K562 (cell line): ENCODE results near the gene ZNF514. TPM values are rescaled to one million over a fixed set of nuclear protein-coding genes. Genes with fewer than 3 reads are reported as not detected.

ENCODE experiments used
- CBX1 ChIP-seq: sonication (generic); IDR thresholded peaks from 2 replicates; pipeline ENCODE4 v1.6.1; 2016; ENCODE audit warnings: antibody characterized with exemption, low read depth, mild to moderate bottlenecking
- CCAR2 ChIP-seq: fragments of 200-400 bp; formaldehyde crosslinking; IDR thresholded peaks from 2 replicates; pipeline ENCODE4 v1.6.1; 2017; ENCODE audit warnings: mild to moderate bottlenecking, low read depth, low read length
- CREB3L1 ChIP-seq: fragments of 450-650 bp; IDR thresholded peaks from 2 replicates; pipeline ENCODE4 v1.6.1; 2014; ENCODE audit warnings: low read depth, mild to moderate bottlenecking, moderate library complexity, borderline replicate concordance
- CSDE1 ChIP-seq, 2 experiments: fragments of 450-650 bp; IDR thresholded peaks; 2 replicates each; pipeline ENCODE4 v1.6.1; 2016; ENCODE audit warnings: mild to moderate bottlenecking in 1 of 2
- CXXC5 ChIP-seq: fragments of 250-450 bp; sonication (Bioruptor Pico); IDR thresholded peaks from 2 replicates; pipeline ENCODE4 v1.8.0; 2022; ENCODE audit warnings: inconsistent platforms, mild to moderate bottlenecking, moderate library complexity
- ESRRA ChIP-seq: fragments of 450-650 bp; IDR thresholded peaks from 2 replicates; pipeline ENCODE4 v1.6.1; 2014; ENCODE audit warnings: low read depth, mild to moderate bottlenecking, moderate library complexity, borderline replicate concordance
- HMGN3 ChIP-seq: IDR thresholded peaks from 2 replicates; pipeline ENCODE4 v1.6.1; 2011; ENCODE audit warnings: borderline replicate concordance, low read depth, mild to moderate bottlenecking, mixed read lengths, low read length; ENCODE audit not compliant: insufficient read length; ENCODE audit errors: extremely low read depth
- HNRNPLL ChIP-seq: fragments of 200-400 bp; formaldehyde crosslinking; IDR thresholded peaks from 2 replicates; pipeline ENCODE4 v1.6.1; 2017; ENCODE audit warnings: low read length, low read depth, mild to moderate bottlenecking; ENCODE audit not compliant: poor library complexity, severe bottlenecking
- PHF8 ChIP-seq: fragments of 200-600 bp; sonication (generic); IDR thresholded peaks from 2 replicates; pipeline ENCODE4 v1.6.1; 2012; ENCODE audit warnings: mixed run types, mild to moderate bottlenecking, inconsistent platforms, low read length, moderate library complexity, borderline replicate concordance
- RBFOX2 ChIP-seq: fragments of 200-400 bp; formaldehyde crosslinking; IDR thresholded peaks from 2 replicates; pipeline ENCODE4 v1.6.1; 2017; ENCODE audit warnings: low read depth, mild to moderate bottlenecking, low read length, moderate library complexity
- SIN3A ChIP-seq, 2 experiments: fragments of 150-350 bp in 1 of 2; IDR thresholded peaks; 2 replicates each; pipeline ENCODE4 v1.6.1; 2011 to 2016; ENCODE audit warnings: borderline replicate concordance in 2 of 2, low read depth in 2 of 2, low read length in 2 of 2, mild to moderate bottlenecking in 2 of 2, moderate library complexity in 2 of 2; ENCODE audit not compliant: control insufficient read depth in 1 of 2
- SIN3B ChIP-seq: fragments of 450-650 bp; IDR thresholded peaks from 2 replicates; pipeline ENCODE4 v1.6.1; 2017; ENCODE audit warnings: low read depth, mild to moderate bottlenecking, moderate library complexity
- TFAP4 ChIP-seq: sonication (generic); formaldehyde crosslinking; IDR thresholded peaks from 2 replicates; pipeline ENCODE4 v1.8.0; 2022; ENCODE audit warnings: missing genetic modification reagents, mild to moderate bottlenecking, moderate library complexity, borderline replicate concordance
- ZNF175 ChIP-seq: fragments of 200-800 bp; sonication (Bioruptor generic); IDR thresholded peaks from 2 replicates; pipeline ENCODE4 v1.6.1; 2016; ENCODE audit warnings: low read depth, mild to moderate bottlenecking, missing genetic modification characterization, missing compliant biosample characterization
- ZNF785 ChIP-seq: fragments of 250-450 bp; sonication (Bioruptor Pico); IDR thresholded peaks from 2 replicates; pipeline ENCODE4 v1.4.0; 2020; ENCODE audit warnings: mild to moderate bottlenecking
- polyA plus RNA-seq, 8 experiments: library from polyadenylated mRNA; depleted of rRNA in 4 of 8; stranded (reverse) in 5 of 8; unstranded in 3 of 8; fragments of >200 nt; fragmentation: Nextera tagmentation in 2 of 8; fragmentation: Illumina TruSeq in 1 of 8; extraction: Ambion mirVana in 2 of 8; extraction: Trizol in 1 of 8; gene quantifications; 2 replicates each; pipeline versions ENCODE4 v1.2.1 to v1.2.3, GENCODE V29; 2011 to 2014; ENCODE audit warnings: inconsistent platforms in 1 of 8, missing spikeins in 1 of 8
- total RNA-seq, 7 experiments: library from RNA; depleted of rRNA in 6 of 7; stranded (reverse); fragments of >200 nt in 6 of 7; fragmentation: Illumina TruSeq in 2 of 7; extraction: Trizol in 2 of 7; gene quantifications; 2 replicates each; pipeline versions ENCODE4 v1.2.1 to v1.2.3, GENCODE V29; 2011 to 2021; ENCODE audit warnings: low replicate concordance in 1 of 7
- TF ChIP-seq, protein P1 (sequence below): fragments of 450-650 bp; IDR thresholded peaks from 2 replicates; pipeline ENCODE4 v1.6.1; 2018; ENCODE audit not compliant: partially characterized antibody
- TF ChIP-seq, protein P2 (sequence below), 2 experiments: IDR thresholded peaks; 2 replicates each; pipeline ENCODE4 v1.6.1; 2012; ENCODE audit warnings: improper control_type of control experiment in 2 of 2, low read depth in 2 of 2, low read length in 2 of 2, borderline replicate concordance in 1 of 2

Gene ZNF514
- total and polyA plus RNA-seq, 9 of the 15 experiments (the other 6 are each of a cell fraction or from before 2014, with no cell fraction given) = 7.5 to 17.7 (median 11.4) TPM

DNA sequence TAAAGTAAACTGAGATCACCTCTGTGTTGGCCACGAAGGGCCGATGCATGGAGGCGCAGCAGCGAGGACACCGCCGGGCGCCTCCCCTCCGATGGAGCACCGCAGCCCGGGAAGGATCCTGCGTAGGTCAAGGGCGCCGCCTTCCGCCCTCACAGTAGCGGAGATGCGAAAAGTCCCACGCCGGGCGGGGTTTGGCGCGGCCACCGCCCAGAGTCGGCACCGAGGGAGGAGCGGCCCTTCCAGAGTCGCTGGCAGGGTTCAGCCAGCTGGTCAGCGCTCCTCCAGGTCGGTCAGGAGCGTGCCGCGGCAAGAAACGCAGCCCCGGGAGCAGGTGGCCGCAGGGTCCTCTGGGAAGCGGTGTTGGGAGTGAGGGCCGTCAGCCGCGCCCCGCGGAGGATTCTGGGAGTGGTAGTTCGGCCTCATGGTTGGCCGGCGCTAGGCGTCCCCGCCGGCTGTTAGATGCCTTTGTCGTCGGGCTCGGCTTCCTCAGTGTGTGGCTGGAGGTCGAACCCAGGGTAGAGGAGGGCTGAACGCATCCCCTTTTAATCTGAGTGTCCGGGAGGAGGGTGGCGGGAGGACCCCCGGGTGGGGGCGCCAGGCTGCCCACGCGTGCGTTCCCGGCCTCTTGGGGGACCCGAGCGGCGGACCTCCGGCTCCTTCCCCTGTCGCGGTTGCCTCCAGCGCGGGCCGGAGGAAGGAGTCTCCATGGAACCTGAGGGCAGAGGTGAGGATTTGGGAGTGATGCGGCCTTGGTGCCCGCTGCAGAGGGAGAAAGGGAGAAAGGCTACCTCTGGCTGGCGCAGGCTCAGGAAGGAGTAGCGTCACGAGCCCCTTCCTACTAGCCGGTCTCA is 47.7 kb upstream of the ZNF514 start, which contains the start of gene ZNF892 (continued):
- TF ChIP-seq CSDE1 (IDR thresholded peaks at IDR 0.05) (no peak), HNRNPLL (peak; percentile 82), SIN3B (peak; percentile 78; the same call in 1 of the 2 replicates), RBFOX2 (peak; percentile 64), CCAR2 (no peak), TFAP4 (CRISPR knock-in tag) (peak; percentile 96), ZNF175 (CRISPR knock-in tag) (no peak), PHF8 (peak; percentile 42; the same call in 1 of the 2 replicates), CREB3L1 (peak; percentile 74; the same call in 1 of the 2 replicates), HMGN3 (peak; percentile 57), CBX1 (peak; percentile 80), SIN3A (IDR thresholded peaks at IDR 0.05; ENCODE audit: borderline replicate concordance in 2 of 2, control insufficient read depth in 1 of 2, low read depth in 2 of 2, low read length in 2 of 2) (no peak), ZNF785 (CRISPR knock-in tag) (no peak), CXXC5 (peak; percentile 88), ESRRA (peak; percentile 46; the same call in 1 of the 2 replicates)
- TF ChIP-seq, protein P1, sequence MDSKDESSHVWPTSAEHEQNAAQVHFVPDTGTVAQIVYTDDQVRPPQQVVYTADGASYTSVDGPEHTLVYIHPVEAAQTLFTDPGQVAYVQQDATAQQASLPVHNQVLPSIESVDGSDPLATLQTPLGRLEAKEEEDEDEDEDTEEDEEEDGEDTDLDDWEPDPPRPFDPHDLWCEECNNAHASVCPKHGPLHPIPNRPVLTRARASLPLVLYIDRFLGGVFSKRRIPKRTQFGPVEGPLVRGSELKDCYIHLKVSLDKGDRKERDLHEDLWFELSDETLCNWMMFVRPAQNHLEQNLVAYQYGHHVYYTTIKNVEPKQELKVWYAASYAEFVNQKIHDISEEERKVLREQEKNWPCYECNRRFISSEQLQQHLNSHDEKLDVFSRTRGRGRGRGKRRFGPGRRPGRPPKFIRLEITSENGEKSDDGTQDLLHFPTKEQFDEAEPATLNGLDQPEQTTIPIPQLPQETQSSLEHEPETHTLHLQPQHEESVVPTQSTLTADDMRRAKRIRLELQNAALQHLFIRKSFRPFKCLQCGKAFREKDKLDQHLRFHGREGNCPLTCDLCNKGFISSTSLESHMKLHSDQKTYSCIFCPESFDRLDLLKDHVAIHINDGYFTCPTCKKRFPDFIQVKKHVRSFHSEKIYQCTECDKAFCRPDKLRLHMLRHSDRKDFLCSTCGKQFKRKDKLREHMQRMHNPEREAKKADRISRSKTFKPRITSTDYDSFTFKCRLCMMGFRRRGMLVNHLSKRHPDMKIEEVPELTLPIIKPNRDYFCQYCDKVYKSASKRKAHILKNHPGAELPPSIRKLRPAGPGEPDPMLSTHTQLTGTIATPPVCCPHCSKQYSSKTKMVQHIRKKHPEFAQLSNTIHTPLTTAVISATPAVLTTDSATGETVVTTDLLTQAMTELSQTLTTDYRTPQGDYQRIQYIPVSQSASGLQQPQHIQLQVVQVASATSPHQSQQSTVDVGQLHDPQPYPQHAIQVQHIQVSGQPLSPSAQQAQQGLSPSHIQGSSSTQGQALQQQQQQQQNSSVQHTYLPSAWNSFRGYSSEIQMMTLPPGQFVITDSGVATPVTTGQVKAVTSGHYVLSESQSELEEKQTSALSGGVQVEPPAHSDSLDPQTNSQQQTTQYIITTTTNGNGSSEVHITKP = peak; percentile 10
- TF ChIP-seq, protein P2, sequence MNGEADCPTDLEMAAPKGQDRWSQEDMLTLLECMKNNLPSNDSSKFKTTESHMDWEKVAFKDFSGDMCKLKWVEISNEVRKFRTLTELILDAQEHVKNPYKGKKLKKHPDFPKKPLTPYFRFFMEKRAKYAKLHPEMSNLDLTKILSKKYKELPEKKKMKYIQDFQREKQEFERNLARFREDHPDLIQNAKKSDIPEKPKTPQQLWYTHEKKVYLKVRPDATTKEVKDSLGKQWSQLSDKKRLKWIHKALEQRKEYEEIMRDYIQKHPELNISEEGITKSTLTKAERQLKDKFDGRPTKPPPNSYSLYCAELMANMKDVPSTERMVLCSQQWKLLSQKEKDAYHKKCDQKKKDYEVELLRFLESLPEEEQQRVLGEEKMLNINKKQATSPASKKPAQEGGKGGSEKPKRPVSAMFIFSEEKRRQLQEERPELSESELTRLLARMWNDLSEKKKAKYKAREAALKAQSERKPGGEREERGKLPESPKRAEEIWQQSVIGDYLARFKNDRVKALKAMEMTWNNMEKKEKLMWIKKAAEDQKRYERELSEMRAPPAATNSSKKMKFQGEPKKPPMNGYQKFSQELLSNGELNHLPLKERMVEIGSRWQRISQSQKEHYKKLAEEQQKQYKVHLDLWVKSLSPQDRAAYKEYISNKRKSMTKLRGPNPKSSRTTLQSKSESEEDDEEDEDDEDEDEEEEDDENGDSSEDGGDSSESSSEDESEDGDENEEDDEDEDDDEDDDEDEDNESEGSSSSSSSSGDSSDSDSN (IDR thresholded peaks at IDR 0.05; ENCODE audit: borderline replicate concordance in 1 of 2, low read depth in 2 of 2, low read length in 2 of 2) = peak in 1 of 2 experiments; percentile 65; a peak in 1 of 4 replicates
